Keratinocyte (primary cell): ENCODE results near the gene SETD9. TPM values are rescaled to one million over a fixed set of nuclear protein-coding genes. Genes with fewer than 3 reads are reported as not detected.

Experiments
- DNase-seq: peaks from one replicate; pipeline ENCODE4 v3.0.0-alpha.2; 2011; ENCODE audit warnings: low read depth, missing footprints, low spot score
- FAIRE-seq: peaks from 2 replicates; lab custom pipeline; 2011; peaks lifted over from hg19 to GRCh38; lab: Jason Lieb, UNC
- H2AFZ ChIP-seq: 2 replicates; pipeline ENCODE4 v1.6.0; 2012; ENCODE audit warnings: low read length, control low read depth, inconsistent platforms; ENCODE audit not compliant: control insufficient read depth
- H3K27ac ChIP-seq: 2 replicates; pipeline ENCODE4 v1.5.1; 2011; ENCODE audit warnings: low read length; ENCODE audit not compliant: control insufficient read depth, insufficient read depth
- H3K27me3 ChIP-seq: 3 replicates; pipeline ENCODE4 v1.6.0; 2011; ENCODE audit warnings: low read length; ENCODE audit not compliant: control insufficient read depth, insufficient read depth; ENCODE audit errors: extremely low read depth
- H3K36me3 ChIP-seq, 2 experiments: 2 replicates in 1 of 2; 3 replicates in 1 of 2; pipeline ENCODE4 v1.5.1; 2011; ENCODE audit warnings: low read length in 2 of 2, mild to moderate bottlenecking in 1 of 2; ENCODE audit not compliant: control insufficient read depth in 2 of 2, insufficient read depth in 2 of 2; ENCODE audit errors: extremely low read depth in 1 of 2
- H3K4me1 ChIP-seq: 3 replicates; pipeline ENCODE4 v1.5.1; 2011; ENCODE audit warnings: low read length; ENCODE audit not compliant: control insufficient read depth, insufficient read depth; ENCODE audit errors: extremely low read depth
- H3K4me2 ChIP-seq: 3 replicates; pipeline ENCODE4 v1.6.0; 2011; ENCODE audit warnings: low read depth, low read length; ENCODE audit not compliant: control insufficient read depth, insufficient read depth; ENCODE audit errors: extremely low read depth
- H3K4me3 ChIP-seq, 3 experiments: fragments of 200-600 bp in 1 of 3; sonication (generic) in 1 of 3; 2 replicates in 2 of 3; 3 replicates in 1 of 3; pipeline ENCODE4 v1.5.1; 2011 to 2016; ENCODE audit warnings: low read length in 3 of 3, mild to moderate bottlenecking in 3 of 3, control low read depth in 2 of 3, inconsistent platforms in 1 of 3, low read depth in 1 of 3, mixed read lengths in 1 of 3, mixed run types in 1 of 3, moderate library complexity in 1 of 3; ENCODE audit not compliant: control insufficient read depth in 2 of 3, insufficient read depth in 2 of 3; ENCODE audit errors: extremely low read depth in 1 of 3
- H3K79me2 ChIP-seq: 2 replicates; pipeline ENCODE4 v1.6.0; 2012; ENCODE audit warnings: low read length; ENCODE audit not compliant: control insufficient read depth, insufficient read depth
- H3K9ac ChIP-seq: 3 replicates; pipeline ENCODE4 v1.6.0; 2011; ENCODE audit warnings: low read length; ENCODE audit not compliant: control insufficient read depth, insufficient read depth; ENCODE audit errors: extremely low read depth
- H3K9me1 ChIP-seq: 3 replicates; pipeline ENCODE4 v1.6.0; 2011; ENCODE audit warnings: low read length; ENCODE audit not compliant: control insufficient read depth, insufficient read depth; ENCODE audit errors: extremely low read depth
- H3K9me3 ChIP-seq: 2 replicates; pipeline ENCODE4 v1.5.1; 2012; ENCODE audit warnings: low read depth, low read length; ENCODE audit not compliant: control insufficient read depth
- H4K20me1 ChIP-seq: 3 replicates; pipeline ENCODE4 v1.6.0; 2011; ENCODE audit warnings: low read length; ENCODE audit not compliant: control insufficient read depth, insufficient read depth; ENCODE audit errors: extremely low read depth
- CTCF ChIP-seq, 3 experiments: IDR thresholded peaks in 1 of 3; conservative IDR thresholded peaks in 1 of 3; optimal IDR thresholded peaks in 1 of 3; 2 replicates in 2 of 3; 3 replicates in 1 of 3; pipeline versions ENCODE3 to v1.5.1; 2011; ENCODE audit warnings: low read length in 3 of 3, mild to moderate bottlenecking in 3 of 3, moderate library complexity in 2 of 3, control low read depth in 1 of 3, inconsistent platforms in 1 of 3; ENCODE audit not compliant: insufficient read depth in 2 of 3; ENCODE audit errors: extremely low read depth in 1 of 3
- EZH2 ChIP-seq: IDR thresholded peaks from one replicate; pipeline ENCODE4 v1.6.1; 2012; ENCODE audit warnings: inconsistent platforms, mild to moderate bottlenecking, low read length, moderate library complexity
- dilution Hi-C: fragments of 300-500 bp; cut with MboI; formaldehyde crosslinking; loops from one replicate; pipeline ENCODE4 v1.7.0; 2020; ENCODE audit warnings: low sequenced_read_pairs; ENCODE audit not compliant: extremely low pct_ligation_motif_present
- polyA plus RNA-seq, 5 experiments: library from polyadenylated mRNA; depleted of rRNA in 3 of 5; stranded (reverse) in 3 of 5; stranded (forward) in 1 of 5; unstranded in 1 of 5; fragments of >200 nt; gene quantifications; 1 replicate in 1 of 5; 2 replicates in 3 of 5; 3 replicates in 1 of 5; pipeline versions ENCODE4 v1.2.1 to v1.2.3, GENCODE V29; 2011 to 2012; ENCODE audit warnings: missing spikeins in 2 of 5, low read depth in 1 of 5, low replicate concordance in 1 of 5

The SETD9 gene
- polyA plus RNA-seq, 1 donor (not counting 4 experiments of a cell fraction or from before 2014, with no cell fraction given): 4.7 TPM

GRCh38 chr5:56917534-56917933 is 8.1 kb downstream of the SETD9 start:
- dilution Hi-C loops: no loop called here
- no peak for FAIRE-seq

GRCh38 chr5:56918054-56918453 is 8.7 kb downstream of the SETD9 start:
- no peak overlapping the region for H3K27ac ChIP-seq
- H2AFZ ChIP-seq: no peak overlapping the region
- H3K4me2 ChIP-seq: no peak overlapping the region
- H3K79me2 ChIP-seq: no peaks in the 10 kb centered on the region
- dilution Hi-C loops: no loop called here
- no peak for DNase-seq
- TF ChIP-seq CTCF (optimal IDR thresholded peaks at IDR 0.05 in 1 of 3, IDR thresholded peaks at IDR 0.05 in 1 of 3, conservative IDR thresholded peaks at IDR 0.05 in 1 of 3; ENCODE audit: extremely low read depth in 1 of 3, insufficient read depth in 2 of 3, low read length in 3 of 3) (no peak), EZH2 (no peak)
- no peaks in the 10 kb centered on the region for H3K4me1 ChIP-seq
- no peak overlapping the region for H3K9ac ChIP-seq
- H3K9me1 ChIP-seq: no peaks in the 10 kb centered on the region
- no peak for FAIRE-seq
- H3K36me3 ChIP-seq: peaks cover 6 to 7% of the 10 kb centered on the region in 2 experiments
- no peaks in the 10 kb centered on the region for H3K9me3 ChIP-seq
- H3K27me3 ChIP-seq: no peaks in the 10 kb centered on the region
- no peaks in the 10 kb centered on the region for H4K20me1 ChIP-seq
- no peak overlapping the region for H3K4me3 ChIP-seq

More at GRCh38 chr5:56917534-56917933, 8.1 kb downstream of the SETD9 start:
- no peaks in the 10 kb centered on the region for H3K79me2 ChIP-seq
- peaks cover under 1 to 4% of the 10 kb centered on the region in 2 experiments for H3K36me3 ChIP-seq
- H3K4me3 ChIP-seq: no peak overlapping the region
- TF ChIP-seq CTCF (optimal IDR thresholded peaks at IDR 0.05 in 1 of 3, IDR thresholded peaks at IDR 0.05 in 1 of 3, conservative IDR thresholded peaks at IDR 0.05 in 1 of 3; ENCODE audit: extremely low read depth in 1 of 3, insufficient read depth in 2 of 3, low read length in 3 of 3) (no peak), EZH2 (no peak)
- H3K4me2 ChIP-seq: no peak overlapping the region
- H3K27ac ChIP-seq: no peak overlapping the region
- no peak overlapping the region for H3K9ac ChIP-seq
- no peaks in the 10 kb centered on the region for H4K20me1 ChIP-seq
- no peaks in the 10 kb centered on the region for H3K4me1 ChIP-seq
- no peak overlapping the region for H2AFZ ChIP-seq
- no peaks in the 10 kb centered on the region for H3K9me3 ChIP-seq
- DNase-seq: no peak
- H3K9me1 ChIP-seq: no peaks in the 10 kb centered on the region
- no peaks in the 10 kb centered on the region for H3K27me3 ChIP-seq
